IMR-90 (cell line): ENCODE measurements around the gene TTC7B. TPM values are rescaled to one million over a fixed set of nuclear protein-coding genes. Genes with fewer than 3 reads are reported as not detected.

Source experiments
- ATAC-seq: fragments of 200-7000 bp; cut with Tn5 transposase; 2 replicates; pipeline ENCODE4 v1.9.1; 2020; ENCODE audit warnings: low read depth, mild to moderate bottlenecking, moderate library complexity
- BruUV-seq: library from RNA; stranded (reverse); fragments of 400-500 nt; replicated peaks from 2 replicates; lab custom pipeline; 2021; lab: Mats Ljungman, UMichigan
- CTCF ChIA-PET: fragments of 300-600 bp; formaldehyde crosslinking; extraction: SDS; loops from one replicate; lab custom pipeline; 2021; ENCODE audit warnings: antibody characterized with exemption; lab: Yijun Ruan, JAX
- POLR2A ChIA-PET: fragments of 300-600 bp; sonication (Branson Sonifier 250); formaldehyde crosslinking; loops from one replicate; lab custom pipeline; 2022; ENCODE audit warnings: antibody characterized with exemption; ENCODE audit not compliant: unreplicated experiment; lab: Charles Lee
- DNase-seq: peaks from one replicate; pipeline ENCODE4 v3.0.0; 2013
- H2AFZ ChIP-seq: replicated peaks from 2 replicates; pipeline ENCODE3; 2013; ENCODE audit warnings: low read length, mild to moderate bottlenecking; ENCODE audit not compliant: poor library complexity
- H2AK5ac ChIP-seq: 2 replicates; pipeline ENCODE4 v1.6.1; 2013; ENCODE audit warnings: low read depth, low read length, inconsistent platforms
- H2AK9ac ChIP-seq: replicated peaks from 2 replicates; pipeline ENCODE3; 2013; ENCODE audit warnings: mild to moderate bottlenecking, low read depth, low read length, moderate library complexity; ENCODE audit not compliant: poor library complexity
- H2BK120ac ChIP-seq: 2 replicates; pipeline ENCODE4 v1.6.1; 2013; ENCODE audit warnings: low read depth, low read length, inconsistent platforms
- H2BK15ac ChIP-seq: 3 replicates; pipeline ENCODE4 v1.6.1; 2013; ENCODE audit warnings: low read depth, low read length, inconsistent platforms
- H2BK20ac ChIP-seq: 2 replicates; pipeline ENCODE4 v1.6.1; 2013; ENCODE audit warnings: low read depth, mild to moderate bottlenecking, inconsistent platforms, low read length, moderate library complexity
- H2BK5ac ChIP-seq: 2 replicates; pipeline ENCODE4 v1.6.1; 2013; ENCODE audit warnings: mild to moderate bottlenecking, low read depth, low read length, inconsistent platforms; ENCODE audit not compliant: poor library complexity, severe bottlenecking
- H3K14ac ChIP-seq: replicated peaks from 2 replicates; pipeline ENCODE4 v1.6.1; 2013; ENCODE audit warnings: low read depth, low read length, inconsistent platforms
- H3K18ac ChIP-seq: 2 replicates; pipeline ENCODE4 v1.6.1; 2013; ENCODE audit warnings: low read depth, low read length, control low read depth
- H3K23ac ChIP-seq: 2 replicates; pipeline ENCODE4 v1.6.1; 2013; ENCODE audit warnings: low read depth, low read length, inconsistent platforms
- H3K27ac ChIP-seq: 2 replicates; pipeline ENCODE4 v1.5.1; 2013; ENCODE audit warnings: mild to moderate bottlenecking, control low read depth, low read length; ENCODE audit not compliant: insufficient read depth
- H3K27me3 ChIP-seq: 2 replicates; pipeline ENCODE4 v1.6.1; 2013; ENCODE audit warnings: low read length; ENCODE audit not compliant: control insufficient read depth, insufficient read depth
- H3K36me3 ChIP-seq: 2 replicates; pipeline ENCODE4 v1.6.1; 2013; ENCODE audit warnings: low read length, mixed read lengths; ENCODE audit not compliant: control insufficient read depth, insufficient read depth
- H3K4ac ChIP-seq: 2 replicates; pipeline ENCODE4 v1.6.1; 2013; ENCODE audit warnings: low read depth, low read length, inconsistent platforms
- H3K4me1 ChIP-seq: 2 replicates; pipeline ENCODE4 v1.6.1; 2013; ENCODE audit warnings: low read length, mixed read lengths; ENCODE audit not compliant: control insufficient read depth, insufficient read depth
- H3K4me2 ChIP-seq: 2 replicates; pipeline ENCODE4 v1.6.1; 2013; ENCODE audit warnings: low read depth, mild to moderate bottlenecking, control low read depth, low read length, moderate library complexity
- H3K4me3 ChIP-seq: 2 replicates; pipeline ENCODE4 v1.5.1; 2013; ENCODE audit warnings: low read depth, mild to moderate bottlenecking, control low read depth, low read length, moderate library complexity; ENCODE audit not compliant: insufficient read depth
- H3K56ac ChIP-seq: 2 replicates; pipeline ENCODE4 v1.6.1; 2013; ENCODE audit warnings: low read length, inconsistent platforms; ENCODE audit not compliant: insufficient read depth; ENCODE audit errors: extremely low read depth
- H3K79me1 ChIP-seq, 2 experiments: 2 replicates each; pipeline ENCODE4 v1.6.1; 2013; ENCODE audit warnings: low read length in 2 of 2, inconsistent platforms in 1 of 2, low read depth in 1 of 2
- H3K9ac ChIP-seq: 2 replicates; pipeline ENCODE4 v1.6.1; 2013; ENCODE audit warnings: low read depth, low read length, control low read depth
- H3K9me1 ChIP-seq: 2 replicates; pipeline ENCODE4 v1.6.1; 2013; ENCODE audit warnings: low read length, inconsistent platforms; ENCODE audit not compliant: insufficient read depth
- H3K9me3 ChIP-seq: 2 replicates; pipeline ENCODE4 v1.6.1; 2013; ENCODE audit warnings: low read length; ENCODE audit not compliant: control insufficient read depth, insufficient read depth
- H4K20me1 ChIP-seq: 2 replicates; pipeline ENCODE4 v1.6.1; 2013; ENCODE audit warnings: low read length, inconsistent platforms; ENCODE audit not compliant: insufficient read depth
- H4K5ac ChIP-seq: 2 replicates; pipeline ENCODE4 v1.6.1; 2013; ENCODE audit warnings: mild to moderate bottlenecking, low read depth, low read length, control low read depth
- H4K8ac ChIP-seq, 2 experiments: 2 replicates each; pipeline ENCODE4 v1.6.1; 2013; ENCODE audit warnings: low read depth in 2 of 2, low read length in 2 of 2, control low read depth in 1 of 2, inconsistent platforms in 1 of 2
- H4K91ac ChIP-seq: 2 replicates; pipeline ENCODE4 v1.6.1; 2013; ENCODE audit warnings: low read depth, low read length, inconsistent platforms; ENCODE audit not compliant: insufficient read depth
- BHLHE40 ChIP-seq: fragments of 150-350 bp; IDR thresholded peaks from 2 replicates; pipeline ENCODE4 v1.6.1; 2016; ENCODE audit warnings: mild to moderate bottlenecking, low read depth, low read length
- POLR2A ChIP-seq: IDR thresholded peaks from 2 replicates; pipeline ENCODE4 v1.6.1; 2012; ENCODE audit warnings: mild to moderate bottlenecking, low read depth, low read length
- RAD21 ChIP-seq: IDR thresholded peaks from 2 replicates; pipeline ENCODE4 v1.6.1; 2012; ENCODE audit warnings: low read length, improper control_type of control experiment
- RCOR1 ChIP-seq: IDR thresholded peaks from 2 replicates; pipeline ENCODE4 v1.6.1; 2012; ENCODE audit warnings: mild to moderate bottlenecking, low read length, improper control_type of control experiment; ENCODE audit not compliant: insufficient replicate concordance
- WGBS, 2 experiments: methylation state at CpG; one replicate each; pipeline versions ENCODE4 v1.1.5 to v1.1.7; 2013; ENCODE audit warnings: missing lambda C conversion rate in 2 of 2; ENCODE audit not compliant: insufficient read length in 1 of 2; ENCODE audit errors: extremely low coverage in 2 of 2; 5-methylcytosine and 5-hydroxymethylcytosine counted together
- dilution Hi-C: fragments of 300-500 bp; cut with HindIII; formaldehyde crosslinking; loops from one replicate; pipeline ENCODE4 v1.14.3; 2018; ENCODE audit warnings: low sequenced_read_pairs; ENCODE audit not compliant: unreplicated experiment
- in situ Hi-C: fragments of 300-500 bp; cut with MboI; formaldehyde crosslinking; loops from 3 replicates; pipeline ENCODE4 v1.14.3; 2019; ENCODE audit warnings: low sequenced_read_pairs, inconsistent platforms, mixed read lengths
- intact Hi-C: fragments of 100-400 bp; cut with micrococcal nuclease; formaldehyde crosslinking; loops from 2 replicates; pipeline ENCODE4 v1.10.0; 2022
- polyA plus RNA-seq, 3 experiments: library from polyadenylated mRNA; depleted of rRNA; stranded (reverse); fragments of >200 nt; gene quantifications; 2 replicates each; pipeline ENCODE4 v1.2.3, GENCODE V29; 2012; ENCODE audit warnings: low replicate concordance in 1 of 3
- total RNA-seq: library from RNA; depleted of rRNA; stranded (reverse); fragments of >200 nt; gene quantifications from 2 replicates; pipeline ENCODE4 v1.2.3, GENCODE V29; 2012

The TTC7B gene
- total and polyA plus RNA-seq, 2 of the 4 experiments (the other 2 are of a cell fraction), result 18.1 to 35.3 TPM

- H2AK9ac ChIP-seq, result no peak overlapping the region
- no peaks in the 10 kb centered on the region for H3K27me3 ChIP-seq
- ATAC-seq (no peak), DNase-seq (no peak)
- no peak overlapping the region for H3K4me2 ChIP-seq
- no peaks in the 10 kb centered on the region for H3K9me3 ChIP-seq
- peaks cover 5% of the 10 kb centered on the region; the same call in 1 of the 2 replicates for H3K36me3 ChIP-seq
- H4K91ac ChIP-seq, result no peak overlapping the region
- intact Hi-C loops, result no loop called here
- no peaks in the 10 kb centered on the region for H4K20me1 ChIP-seq
- no peak overlapping the region for H3K4me3 ChIP-seq
- no peak overlapping the region for H3K56ac ChIP-seq
- no TSS peak for BruUV-seq
- H2AFZ ChIP-seq, result no peak overlapping the region
- H3K4ac ChIP-seq, result no peak overlapping the region
- H3K27ac ChIP-seq, result peak overlapping the region; percentile 5; the same call in 1 of the 2 replicates
- CTCF ChIA-PET, result no interaction called here
- H4K5ac ChIP-seq, result no peak overlapping the region
- WGBS, 2 experiments, result 86% methylated on average over 6 of the region's 21 CpGs; no CpG with 5 or more reads in 1 of the 2 experiments
- no peak overlapping the region for H3K14ac ChIP-seq
- H3K23ac ChIP-seq, result no peak overlapping the region
- H3K9ac ChIP-seq, result no peak overlapping the region
- H3K4me1 ChIP-seq, result peaks cover 7% of the 10 kb centered on the region; the same call in 1 of the 2 replicates
- POLR2A ChIA-PET, result no interaction called here
- H2BK20ac ChIP-seq, result no peak overlapping the region
- TF ChIP-seq POLR2A (no peak), BHLHE40 (no peak), RCOR1 (no peak), RAD21 (no peak)
- H3K79me1 ChIP-seq, result no peaks in the 10 kb centered on the region; a peak in 2 of 4 replicates
- no peak overlapping the region for H3K18ac ChIP-seq
- H4K8ac ChIP-seq, result no peak overlapping the region
- H2BK5ac ChIP-seq, result no peak overlapping the region
- dilution Hi-C loops, result no loop called here
- H3K9me1 ChIP-seq, result no peaks in the 10 kb centered on the region; the same call in 1 of the 2 replicates
- in situ Hi-C loops, result no loop called here
- H2AK5ac ChIP-seq, result no peak overlapping the region
- no peak overlapping the region for H2BK15ac ChIP-seq
- H2BK120ac ChIP-seq, result no peak overlapping the region
Measured at GRCh38 chr14:90576981-90577660, 239.1 kb downstream of the TTC7B start.
